Fibroblast of lung (primary cell): ENCODE measurements around the gene MGAT5. TPM values are rescaled to one million over a fixed set of nuclear protein-coding genes. Genes with fewer than 3 reads are reported as not detected.

Experiments used
- DNase-seq, 2 donors: peaks; one replicate each; pipeline versions ENCODE4 v3.0.0 to v3.0.0-alpha.2; 2010; ENCODE audit warnings: low read depth in 2 of 2
- H2AFZ ChIP-seq: 2 replicates; pipeline ENCODE4 v1.5.1; 2012; ENCODE audit warnings: low read length, control low read depth, inconsistent platforms
- H3K27ac ChIP-seq: 2 replicates; pipeline ENCODE4 v1.5.1; 2011; ENCODE audit warnings: low read length, control low read depth; ENCODE audit not compliant: insufficient read depth
- H3K27me3 ChIP-seq: 2 replicates; pipeline ENCODE4 v1.5.1; 2011; ENCODE audit warnings: mild to moderate bottlenecking, low read length; ENCODE audit not compliant: control insufficient read depth, insufficient read depth
- H3K36me3 ChIP-seq: 2 replicates; pipeline ENCODE4 v1.5.1; 2011; ENCODE audit warnings: low read length; ENCODE audit not compliant: control insufficient read depth, insufficient read depth
- H3K4me1 ChIP-seq: 2 replicates; pipeline ENCODE4 v1.5.1; 2011; ENCODE audit warnings: low read length; ENCODE audit not compliant: control insufficient read depth, insufficient read depth; ENCODE audit errors: extremely low read depth
- H3K4me2 ChIP-seq: 2 replicates; pipeline ENCODE4 v1.5.1; 2011; ENCODE audit warnings: low read length, control low read depth; ENCODE audit not compliant: insufficient read depth; ENCODE audit errors: extremely low read depth
- H3K4me3 ChIP-seq, 4 experiments: fragments of 200-600 bp in 1 of 4; sonication (generic) in 1 of 4; replicated peaks in 1 of 4; 2 replicates each; pipeline ENCODE4 v1.5.1; 2011 to 2016; ENCODE audit warnings: low read length in 4 of 4, low read depth in 3 of 4, mild to moderate bottlenecking in 3 of 4, control low read depth in 2 of 4, inconsistent platforms in 1 of 4, mixed read lengths in 1 of 4; ENCODE audit not compliant: insufficient read depth in 1 of 4; ENCODE audit errors: control extremely low read depth in 1 of 4
- H3K79me2 ChIP-seq: 2 replicates; pipeline ENCODE4 v1.5.1; 2012; ENCODE audit warnings: mild to moderate bottlenecking, low read length, inconsistent platforms; ENCODE audit not compliant: control insufficient read depth, insufficient read depth
- H3K9ac ChIP-seq: 2 replicates; pipeline ENCODE4 v1.5.1; 2011; ENCODE audit warnings: mild to moderate bottlenecking, low read length, control low read depth; ENCODE audit not compliant: insufficient read depth
- H3K9me3 ChIP-seq: 2 replicates; pipeline ENCODE4 v1.5.1; 2012; ENCODE audit warnings: low read depth, low read length; ENCODE audit not compliant: control insufficient read depth, insufficient read depth
- H4K20me1 ChIP-seq: 2 replicates; pipeline ENCODE4 v1.5.1; 2011; ENCODE audit warnings: low read length; ENCODE audit not compliant: control insufficient read depth, insufficient read depth; ENCODE audit errors: extremely low read depth
- CTCF ChIP-seq, 2 donors: IDR thresholded peaks in 1 of 2; conservative IDR thresholded peaks in 1 of 2; 1 replicate in 1 of 2; 2 replicates in 1 of 2; pipeline ENCODE4 v1.5.1; 2011 to 2012; ENCODE audit warnings: low read length in 2 of 2, control low read depth in 1 of 2, inconsistent platforms in 1 of 2, low read depth in 1 of 2, mild to moderate bottlenecking in 1 of 2
- EZH2 ChIP-seq: IDR thresholded peaks from 2 replicates; pipeline ENCODE4 v1.5.1; 2012; ENCODE audit warnings: low read length, control low read depth, mild to moderate bottlenecking; ENCODE audit errors: missing control alignments
- polyA plus RNA-seq, 2 donors: library from polyadenylated mRNA; depleted of rRNA in 1 of 2; stranded (reverse) in 1 of 2; unstranded in 1 of 2; fragments of >200 nt; gene quantifications; 2 replicates each; pipeline ENCODE4 v1.2.1, GENCODE V29; 2011 to 2012; ENCODE audit warnings: missing spikeins in 1 of 2
- total RNA-seq: library from RNA; depleted of rRNA; stranded (reverse); fragments of >200 nt; gene quantifications from 2 replicates; pipeline ENCODE4 v1.2.1, GENCODE V29; 2014

MGAT5 gene
- total and polyA plus RNA-seq, 2 donors (not counting 1 experiment from before 2014, with no cell fraction given) = 270 to 301 TPM

GRCh38 chr2:134385195-134385594, 131.3 kb downstream of the MGAT5 start:
- no peak overlapping the region for H2AFZ ChIP-seq
- no peaks in the 10 kb centered on the region for H3K36me3 ChIP-seq
- no peak for TF ChIP-seq EZH2
- no peak for TF ChIP-seq CTCF (conservative IDR thresholded peaks at IDR 0.05 in 1 of 2, IDR thresholded peaks at IDR 0.05 in 1 of 2; ENCODE audit: low read depth in 1 of 2, low read length in 2 of 2)

GRCh38 chr2:134386310-134386709, 132.4 kb downstream of the MGAT5 start:
- H3K4me2 ChIP-seq = no peak overlapping the region
- no peak overlapping the region for H3K27ac ChIP-seq
- H3K36me3 ChIP-seq = no peaks in the 10 kb centered on the region
- H3K4me1 ChIP-seq = no peaks in the 10 kb centered on the region
- H3K79me2 ChIP-seq = no peaks in the 10 kb centered on the region
- H3K9me3 ChIP-seq = no peaks in the 10 kb centered on the region
- no peak overlapping the region for H3K9ac ChIP-seq
- no peak overlapping the region for H3K4me3 ChIP-seq
- TF ChIP-seq CTCF (conservative IDR thresholded peaks at IDR 0.05 in 1 of 2, IDR thresholded peaks at IDR 0.05 in 1 of 2; ENCODE audit: low read depth in 1 of 2, low read length in 2 of 2) = no peak
- TF ChIP-seq EZH2 = no peak
- H2AFZ ChIP-seq = no peak overlapping the region
- H4K20me1 ChIP-seq = no peaks in the 10 kb centered on the region
- DNase-seq = no peak
- no peaks in the 10 kb centered on the region for H3K27me3 ChIP-seq

More at GRCh38 chr2:134385195-134385594, 131.3 kb downstream of the MGAT5 start:
- no peaks in the 10 kb centered on the region for H3K9me3 ChIP-seq
- H3K9ac ChIP-seq = no peak overlapping the region
- H3K27ac ChIP-seq = no peak overlapping the region
- H3K4me2 ChIP-seq = no peak overlapping the region
- H3K79me2 ChIP-seq = no peaks in the 10 kb centered on the region
- no peak overlapping the region for H3K4me3 ChIP-seq
- no peaks in the 10 kb centered on the region for H3K27me3 ChIP-seq
- H4K20me1 ChIP-seq = no peaks in the 10 kb centered on the region
- no peaks in the 10 kb centered on the region for H3K4me1 ChIP-seq
- DNase-seq = no peak

- TF ChIP-seq CTCF (conservative IDR thresholded peaks at IDR 0.05 in 1 of 2, IDR thresholded peaks at IDR 0.05 in 1 of 2; ENCODE audit: low read depth in 1 of 2, low read length in 2 of 2) (no peak), EZH2 (no peak)
- H3K4me1 ChIP-seq = no peaks in the 10 kb centered on the region
- H3K9me3 ChIP-seq = no peaks in the 10 kb centered on the region
- no peaks in the 10 kb centered on the region for H3K27me3 ChIP-seq
- H3K79me2 ChIP-seq = no peaks in the 10 kb centered on the region
- H3K9ac ChIP-seq = no peak overlapping the region
- no peak overlapping the region for H3K4me2 ChIP-seq
- no peak overlapping the region for H2AFZ ChIP-seq
- H4K20me1 ChIP-seq = no peaks in the 10 kb centered on the region
- H3K4me3 ChIP-seq = no peak overlapping the region
- no peaks in the 10 kb centered on the region for H3K36me3 ChIP-seq
- no peak for DNase-seq
- no peak overlapping the region for H3K27ac ChIP-seq
Measured at GRCh38 chr2:134389381-134389780, 135.5 kb downstream of the MGAT5 start.
